B cell (primary cell): ENCODE data around the gene NAGPA. TPM values are rescaled to one million over a fixed set of nuclear protein-coding genes. Genes with fewer than 3 reads are reported as not detected.

Experiments
- ATAC-seq: fragments of 200-7000 bp; cut with Tn5 transposase; one replicate; pipeline ENCODE4 v1.10.0; 2021; ENCODE audit warnings: low read depth, mild to moderate bottlenecking, moderate number of reproducible peaks, moderate library complexity
- CTCF ChIA-PET: fragments of 350-600 bp; sonication (Branson Sonifier 250); formaldehyde crosslinking; loops from one replicate; lab custom pipeline; 2021; ENCODE audit warnings: antibody characterized with exemption, inconsistent platforms; lab: Charles Lee
- POLR2A ChIA-PET: fragments of 350-600 bp; sonication (Branson Sonifier 250); formaldehyde crosslinking; loops from one replicate; lab custom pipeline; 2021; ENCODE audit warnings: antibody characterized with exemption; lab: Charles Lee
- DNase-seq: peaks from one replicate; pipeline ENCODE4 v3.0.0; 2013
- H2AFZ ChIP-seq: 2 replicates; pipeline ENCODE4 v1.6.1; 2012; ENCODE audit warnings: mild to moderate bottlenecking, low read depth, low read length; ENCODE audit not compliant: insufficient read depth, poor library complexity, severe bottlenecking
- H3K27ac ChIP-seq, 2 donors: 1 replicate in 1 of 2; 2 replicates in 1 of 2; pipeline ENCODE4 v1.5.1; 2012 to 2013; ENCODE audit warnings: low read length in 2 of 2, mild to moderate bottlenecking in 2 of 2, moderate library complexity in 1 of 2
- H3K27me3 ChIP-seq, 4 experiments: fragments of 200-600 bp in 1 of 4; sonication (generic) in 1 of 4; replicated peaks in 1 of 4; 1 replicate in 2 of 4; 2 replicates in 2 of 4; pipeline versions ENCODE4 v1.6.1 to v1.7.0; 2013 to 2016; ENCODE audit warnings: low read length in 3 of 4, mild to moderate bottlenecking in 2 of 4, mixed read lengths in 1 of 4, moderate library complexity in 1 of 4; ENCODE audit not compliant: insufficient read depth in 4 of 4, control insufficient read depth in 3 of 4; ENCODE audit errors: control extremely low read depth in 1 of 4
- H3K36me3 ChIP-seq, 2 experiments: replicated peaks in 1 of 2; 1 replicate in 1 of 2; 2 replicates in 1 of 2; pipeline versions ENCODE4 v1.6.1 to v1.7.1; 2013; ENCODE audit warnings: low read length in 1 of 2; ENCODE audit not compliant: insufficient read depth in 2 of 2, control insufficient read depth in 1 of 2; ENCODE audit errors: control extremely low read depth in 1 of 2, extremely low read depth in 1 of 2
- H3K4me1 ChIP-seq, 2 donors: fragments of 200-600 bp in 1 of 2; sonication (generic) in 1 of 2; 1 replicate in 1 of 2; 2 replicates in 1 of 2; pipeline versions ENCODE4 v1.5.1 to v1.6.1; 2013 to 2017; ENCODE audit warnings: low read length in 2 of 2; ENCODE audit not compliant: control insufficient read depth in 2 of 2, insufficient read depth in 2 of 2
- H3K4me2 ChIP-seq: replicated peaks from 2 replicates; pipeline ENCODE3; 2012; ENCODE audit warnings: mild to moderate bottlenecking, low read depth, low read length; ENCODE audit not compliant: poor library complexity, severe bottlenecking
- H3K4me3 ChIP-seq, 5 experiments: fragments of 200-600 bp in 1 of 5; sonication (generic) in 1 of 5; 1 replicate in 3 of 5; 2 replicates in 2 of 5; pipeline versions ENCODE4 v1.5.1 to v1.7.0; 2011 to 2016; ENCODE audit warnings: low read length in 4 of 5, mild to moderate bottlenecking in 4 of 5, low read depth in 2 of 5, control low read depth in 1 of 5, moderate library complexity in 1 of 5; ENCODE audit not compliant: insufficient read depth in 1 of 5; ENCODE audit errors: control extremely low read depth in 1 of 5, extremely low read depth in 1 of 5
- H3K79me2 ChIP-seq: fragments of 200-600 bp; sonication (generic); one replicate; pipeline ENCODE4 v1.6.0; 2016; ENCODE audit warnings: low read length; ENCODE audit not compliant: control insufficient read depth, insufficient read depth
- H3K9ac ChIP-seq: fragments of 200-600 bp; sonication (generic); 2 replicates; pipeline ENCODE4 v1.6.1; 2017; ENCODE audit warnings: mild to moderate bottlenecking, low read length, moderate library complexity
- H3K9me3 ChIP-seq, 3 donors: one replicate each; pipeline versions ENCODE4 v1.6.1 to v1.7.1; 2013; ENCODE audit warnings: low read length in 2 of 3; ENCODE audit not compliant: control insufficient read depth in 2 of 3, insufficient read depth in 1 of 3; ENCODE audit errors: control extremely low read depth in 1 of 3
- H4K20me1 ChIP-seq: 2 replicates; pipeline ENCODE4 v1.6.0; 2012; ENCODE audit warnings: mild to moderate bottlenecking, low read length; ENCODE audit not compliant: insufficient read depth, control insufficient read depth, poor library complexity, severe bottlenecking
- H3K27ac Mint-ChIP-seq: one replicate; pipeline ENCODE4 v1.8.0; 2021; ENCODE audit warnings: mixed read lengths
- H3K27me3 Mint-ChIP-seq: one replicate; pipeline ENCODE4 v1.8.0; 2021; ENCODE audit warnings: mixed read lengths
- H3K4me1 Mint-ChIP-seq: one replicate; pipeline ENCODE4 v1.8.0; 2021; ENCODE audit warnings: mixed read lengths
- H3K4me3 Mint-ChIP-seq: one replicate; pipeline ENCODE4 v1.8.0; 2021; ENCODE audit warnings: mixed read lengths
- H3K9me3 Mint-ChIP-seq: one replicate; pipeline ENCODE4 v1.8.0; 2022; ENCODE audit warnings: mixed read lengths; ENCODE audit not compliant: insufficient read depth
- CTCF ChIP-seq: fragments of 200-600 bp; IDR thresholded peaks from one replicate; pipeline ENCODE4 v1.8.0; 2022; ENCODE audit warnings: antibody characterized with exemption, mild to moderate bottlenecking
- EZH2 ChIP-seq: IDR thresholded peaks from 2 replicates; pipeline ENCODE4 v1.6.1; 2012; ENCODE audit warnings: borderline replicate concordance, low read depth, mild to moderate bottlenecking, moderate library complexity, low read length; ENCODE audit not compliant: insufficient read depth, poor library complexity, severe bottlenecking
- WGBS: methylation state at CpG from one replicate; pipeline ENCODE4 v1.1.5; 2013; ENCODE audit warnings: missing lambda C conversion rate; ENCODE audit not compliant: insufficient coverage; 5-methylcytosine and 5-hydroxymethylcytosine counted together
- intact Hi-C: fragments of 100-400 bp; cut with micrococcal nuclease; formaldehyde crosslinking; loops from one replicate; pipeline ENCODE4 v1.10.0; 2022
- polyA plus RNA-seq: library from polyadenylated mRNA; depleted of rRNA; stranded (reverse); fragments of >200 nt; gene quantifications from 2 replicates; pipeline ENCODE4 v1.2.3, GENCODE V29; 2012
- total RNA-seq, 2 donors: library from RNA; stranded (reverse); fragments of 120-200 nt in 1 of 2; gene quantifications; 1 replicate in 1 of 2; 2 replicates in 1 of 2; pipeline versions ENCODE4 v1.2.3 to v1.2.4, GENCODE V29; 2013 to 2022

Gene NAGPA
- total and polyA plus RNA-seq, 2 donors (not counting 1 experiment from before 2014, with no cell fraction given): 38.4 to 38.6 TPM

- 62% methylated on average over 9 of the region's 12 CpGs for WGBS
- CTCF ChIA-PET: no interaction called here
- peaks cover 0 to 4% of the 10 kb centered on the region in 2 donors for H3K4me1 ChIP-seq
- Mint-ChIP-seq H3K9me3 (no peaks in the 10 kb centered on the region), H3K4me1 (peaks cover 2% of the 10 kb centered on the region), H3K27me3 (peaks cover 9% of the 10 kb centered on the region), H3K4me3 (no peak overlapping the region), H3K27ac (no peak overlapping the region)
- no peaks in the 10 kb centered on the region for H4K20me1 ChIP-seq
- no peaks in the 10 kb centered on the region for H3K9me3 ChIP-seq
- TF ChIP-seq CTCF: no peak
- TF ChIP-seq EZH2: no peak
- no peak overlapping the region for H3K27ac ChIP-seq
- no peak overlapping the region for H3K9ac ChIP-seq
- peaks cover 0 to 7% (median 0%) of the 10 kb centered on the region in 4 experiments for H3K27me3 ChIP-seq
- H3K36me3 ChIP-seq: no peaks in the 10 kb centered on the region
- H3K4me2 ChIP-seq: no peak overlapping the region
- intact Hi-C loops: no loop called here
- ATAC-seq (no peak), DNase-seq (no peak)
- no peak overlapping the region for H3K4me3 ChIP-seq
- H3K79me2 ChIP-seq: no peaks in the 10 kb centered on the region
- POLR2A ChIA-PET: no interaction called here
- H2AFZ ChIP-seq: no peak overlapping the region
Measured at GRCh38 chr16:5041600-5042133, 7.9 kb upstream of the NAGPA start.

DNA sequence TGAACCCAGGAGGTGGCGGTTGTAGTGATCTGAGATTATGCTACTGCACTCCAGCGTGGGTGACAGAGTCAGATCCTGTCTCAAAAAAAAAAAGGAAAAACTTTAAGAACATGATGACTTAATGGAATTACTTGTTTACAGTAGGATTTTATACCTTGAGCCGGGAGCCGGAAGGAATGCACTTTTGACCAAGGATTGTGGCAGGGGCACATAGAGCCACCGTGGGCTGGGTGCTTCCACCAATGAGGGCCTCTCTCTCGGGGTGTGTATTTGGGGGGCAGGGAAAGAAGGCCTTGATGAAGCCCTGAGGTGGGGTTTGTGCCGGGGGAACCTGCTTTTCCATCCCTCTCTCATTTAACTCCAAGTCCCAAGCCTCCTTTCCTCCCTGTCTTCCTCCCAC is 6.7 kb upstream of the NAGPA start:
- no peaks in the 10 kb centered on the region for H4K20me1 ChIP-seq
- H3K4me2 ChIP-seq: no peak overlapping the region
- no peak overlapping the region for H3K4me3 Mint-ChIP-seq
- peaks cover 0 to 7% (median 0%) of the 10 kb centered on the region in 4 experiments for H3K27me3 ChIP-seq
- H3K9me3 Mint-ChIP-seq: no peaks in the 10 kb centered on the region
- intact Hi-C loops: no loop called here
- H3K79me2 ChIP-seq: no peaks in the 10 kb centered on the region
- H3K4me1 Mint-ChIP-seq: peaks cover 5% of the 10 kb centered on the region
- TF ChIP-seq CTCF (no peak), EZH2 (no peak)
- no peak overlapping the region for H3K27ac Mint-ChIP-seq
- no peak overlapping the region for H3K9ac ChIP-seq
- ChIA-PET CTCF (no interaction called here), POLR2A (no interaction called here)
- ATAC-seq (no peak), DNase-seq (no peak)
- H3K27me3 Mint-ChIP-seq: peaks cover 7% of the 10 kb centered on the region
- 95% methylated on average over 5 of the region's 7 CpGs for WGBS
- no peak overlapping the region for H3K4me3 ChIP-seq
- no peak overlapping the region for H3K27ac ChIP-seq
- no peaks in the 10 kb centered on the region for H3K36me3 ChIP-seq
- peaks cover 0 to 4% of the 10 kb centered on the region in 2 donors for H3K4me1 ChIP-seq
- no peaks in the 10 kb centered on the region for H3K9me3 ChIP-seq
- H2AFZ ChIP-seq: no peak overlapping the region
